ENCODE data around the gene RNU1-4. TPM values are rescaled to one million over a fixed set of nuclear protein-coding genes. Genes with fewer than 3 reads are reported as not detected.
A peak's percentile ranks its signal among the peaks of the same experiment; 100 is the strongest.
"Not testable (repeated sequence)": the region's sequence is repeated elsewhere in the genome, so short reads cannot be mapped to it uniquely, and the experiment has no call there.

Gene RNU1-4
- total and polyA plus RNA-seq, 7 donors = 1,264 to 5,208 (median 3,151) TPM; not detected in 3

- ATAC-seq; intact Hi-C loops (cut with DNase I): not testable (repeated sequence)
- H3K27me3 ChIP-seq (ENCODE audit: insufficient read depth in 3 of 3, low read length in 2 of 3) = peaks cover 0 to 25% (median 2%) of the 10 kb centered on the region in 3 donors
These were observed 37.5 kb downstream of the RNU1-4 start for GRCh38 chr1:16777821-16778220.

GRCh38 chr1:16779525-16779924, 39.2 kb downstream of the RNU1-4 start:
- WGBS, 3 donors = 66 to 80% (median 71%) methylated on average over 5 of the region's 5 CpGs
- H3K4me1 ChIP-seq; intact Hi-C loops (cut with DNase I): not testable (repeated sequence)

More at GRCh38 chr1:16777821-16778220, 37.5 kb downstream of the RNU1-4 start:
- not testable (repeated sequence) for H3K9me3 ChIP-seq; H3K4me3 ChIP-seq; H3K27ac ChIP-seq; H3K4me1 ChIP-seq; DNase-seq; H3K36me3 ChIP-seq (ENCODE audit: insufficient read depth in 1 of 2, low read depth in 1 of 2)
- 89 to 93% (median 92%) methylated on average over 4 of the region's 4 CpGs for WGBS, 3 donors

GRCh38 chr1:16781033-16781432, 40.7 kb downstream of the RNU1-4 start:
- H3K4me3 ChIP-seq; H3K9me3 ChIP-seq; H3K4me1 ChIP-seq; intact Hi-C loops (cut with DNase I); H3K27ac ChIP-seq; H3K36me3 ChIP-seq (ENCODE audit: insufficient read depth in 1 of 2, low read depth in 1 of 2); DNase-seq; H3K27me3 ChIP-seq (ENCODE audit: insufficient read depth in 3 of 3, low read length in 2 of 3): not testable (repeated sequence)
- no CpG with 5 or more reads among the region's 2 CpGs for WGBS, 3 donors
- ATAC-seq = peak; percentile 58 to 86 (median 79)

More at GRCh38 chr1:16779525-16779924, 39.2 kb downstream of the RNU1-4 start:
- not testable (repeated sequence) for ATAC-seq; H3K36me3 ChIP-seq (ENCODE audit: insufficient read depth in 1 of 2, low read depth in 1 of 2); DNase-seq; H3K9me3 ChIP-seq; H3K27ac ChIP-seq; H3K4me3 ChIP-seq
- peaks cover 0 to 12% (median 2%) of the 10 kb centered on the region in 3 donors for H3K27me3 ChIP-seq (ENCODE audit: insufficient read depth in 3 of 3, low read length in 2 of 3)

GRCh38 chr1:16781625-16782024, 41.3 kb downstream of the RNU1-4 start:
- H3K36me3 ChIP-seq (ENCODE audit: insufficient read depth in 1 of 2, low read depth in 1 of 2); H3K4me1 ChIP-seq; H3K4me3 ChIP-seq; DNase-seq; H3K27me3 ChIP-seq (ENCODE audit: insufficient read depth in 3 of 3, low read length in 2 of 3); intact Hi-C loops (cut with DNase I); ATAC-seq; H3K27ac ChIP-seq; H3K9me3 ChIP-seq: not testable (repeated sequence)
- WGBS, 3 donors = 59 to 73% (median 72%) methylated on average over 3 of the region's 5 CpGs

- H3K4me3 ChIP-seq; DNase-seq; intact Hi-C loops (cut with DNase I); ATAC-seq; H3K36me3 ChIP-seq (ENCODE audit: insufficient read depth in 1 of 2, low read depth in 1 of 2); H3K27me3 ChIP-seq (ENCODE audit: insufficient read depth in 3 of 3, low read length in 2 of 3); H3K9me3 ChIP-seq; H3K4me1 ChIP-seq; H3K27ac ChIP-seq: not testable (repeated sequence)
- no CpG with 5 or more reads among the region's 2 CpGs for WGBS, 3 donors
These were observed 44.6 kb downstream of the RNU1-4 start for GRCh38 chr1:16784955-16785354.

- H3K27me3 ChIP-seq (ENCODE audit: insufficient read depth in 3 of 3, low read length in 2 of 3); ATAC-seq; intact Hi-C loops (cut with DNase I); DNase-seq; H3K4me1 ChIP-seq; H3K4me3 ChIP-seq; H3K36me3 ChIP-seq (ENCODE audit: insufficient read depth in 1 of 2, low read depth in 1 of 2); H3K27ac ChIP-seq; H3K9me3 ChIP-seq: not testable (repeated sequence)
- 34 to 41% (median 41%) methylated on average over 4 of the region's 4 CpGs for WGBS, 3 donors
These were observed 46.0 kb downstream of the RNU1-4 start for GRCh38 chr1:16786362-16786761.

- 91 to 96% (median 93%) methylated on average over 1 to 2 of the region's 3 CpGs for WGBS, 3 donors
- H3K36me3 ChIP-seq (ENCODE audit: insufficient read depth in 1 of 2, low read depth in 1 of 2); H3K4me3 ChIP-seq; H3K4me1 ChIP-seq; H3K9me3 ChIP-seq; ATAC-seq; DNase-seq; intact Hi-C loops (cut with DNase I); H3K27ac ChIP-seq; H3K27me3 ChIP-seq (ENCODE audit: insufficient read depth in 3 of 3, low read length in 2 of 3): not testable (repeated sequence)
These were observed 46.9 kb downstream of the RNU1-4 start for GRCh38 chr1:16787175-16787574.

GRCh38 chr1:16787711-16788110, 47.4 kb downstream of the RNU1-4 start:
- H3K9me3 ChIP-seq; DNase-seq; H3K4me3 ChIP-seq; intact Hi-C loops (cut with DNase I); ATAC-seq; H3K36me3 ChIP-seq (ENCODE audit: insufficient read depth in 1 of 2, low read depth in 1 of 2); H3K27me3 ChIP-seq (ENCODE audit: insufficient read depth in 3 of 3, low read length in 2 of 3); H3K27ac ChIP-seq; H3K4me1 ChIP-seq: not testable (repeated sequence)
- 52 to 62% (median 57%) methylated on average over 3 of the region's 5 CpGs for WGBS, 3 donors

Other genes with a start within 250 kb of the RNU1-4 start
- gene RNU1-1, start 226.2 kb upstream of the RNU1-4 start, total RNA-seq = 1,000 to 10,000 TPM; 1,264 to 5,208 (median 3,151) TPM
- gene RNU1-1, start 226.2 kb upstream of the RNU1-4 start, polyA plus RNA-seq = not detected
- gene NBPF1, start 127.0 kb upstream of the RNU1-4 start, total RNA-seq = 10 to 100 TPM in 1 of 4 donors, 1 to 10 TPM in 3; 5.3 to 20.9 (median 7.3) TPM
- gene NBPF1, start 127.0 kb upstream of the RNU1-4 start, polyA plus RNA-seq = 10 to 100 TPM in 1 of 3 donors, 1 to 10 TPM in 2; 2.4 to 12.5 (median 6.1) TPM
- gene RNU1-3, start 73.6 kb upstream of the RNU1-4 start, total RNA-seq = 1,000 to 10,000 TPM; 1,264 to 5,208 (median 3,151) TPM
- not detected for gene RNU1-3, start 73.6 kb upstream of the RNU1-4 start, polyA plus RNA-seq
- gene RNU1-2, start 155.5 kb downstream of the RNU1-4 start, total RNA-seq = 1,000 to 10,000 TPM; 1,264 to 5,208 (median 3,151) TPM
- not detected for gene RNU1-2, start 155.5 kb downstream of the RNU1-4 start, polyA plus RNA-seq
- gene CROCC, start 181.4 kb downstream of the RNU1-4 start, total RNA-seq = 1 to 10 TPM; 3.1 to 6.4 (median 4.3) TPM
- 1 to 10 TPM; 3.6 to 6.5 (median 4.8) TPM for gene CROCC, start 181.4 kb downstream of the RNU1-4 start, polyA plus RNA-seq
- gene MFAP2, start 240.1 kb downstream of the RNU1-4 start, total RNA-seq = 1 to 10 TPM in 2 of 4 donors, under 1 TPM in 2; 0.57 to 4.0 (median 1.1) TPM
- 1 to 10 TPM in 1 of 3 donors, under 1 TPM in 2; 0.40 to 1.5 (median 0.49) TPM for gene MFAP2, start 240.1 kb downstream of the RNU1-4 start, polyA plus RNA-seq